Heart left ventricle (tissue), 16 donors: ENCODE measurements around the gene BRS3. TPM values are rescaled to one million over a fixed set of nuclear protein-coding genes. Genes with fewer than 3 reads are reported as not detected.

ENCODE experiments used
- ATAC-seq, 4 donors: fragments of 200-7000 bp; cut with Tn5 transposase; one replicate each; pipeline ENCODE4 v1.9.1; 2020 to 2022; ENCODE audit warnings: moderate library complexity in 4 of 4, mild to moderate bottlenecking in 3 of 4, moderate number of reproducible peaks in 1 of 4
- DNase-seq, 5 donors: peaks; one replicate each; pipeline ENCODE4 v3.0.0-alpha.2; 2020
- H3K27ac ChIP-seq, 12 donors: fragments of 200-600 bp; sonication (generic) in 4 of 12; one replicate each; pipeline versions ENCODE4 v1.5.0 to v1.8.0; 2016 to 2022; ENCODE audit warnings: mild to moderate bottlenecking in 2 of 12
- H3K27me3 ChIP-seq, 9 donors: fragments of 200-600 bp; sonication (generic) in 2 of 9; one replicate each; pipeline versions ENCODE4 v1.5.1 to v1.8.0; 2016 to 2022; ENCODE audit warnings: mild to moderate bottlenecking in 3 of 9
- H3K36me3 ChIP-seq, 9 donors: fragments of 200-600 bp; sonication (generic) in 2 of 9; one replicate each; pipeline versions ENCODE4 v1.5.0 to v1.8.0; 2018 to 2022; ENCODE audit warnings: mild to moderate bottlenecking in 2 of 9
- H3K4me1 ChIP-seq, 12 donors: fragments of 200-600 bp; sonication (generic) in 4 of 12; one replicate each; pipeline versions ENCODE4 v1.5.0 to v1.8.0; 2016 to 2022; ENCODE audit warnings: mild to moderate bottlenecking in 3 of 12
- H3K4me3 ChIP-seq, 12 donors: fragments of 200-600 bp; sonication (generic) in 4 of 12; one replicate each; pipeline versions ENCODE4 v1.5.0 to v1.8.0; 2017 to 2022; ENCODE audit warnings: mild to moderate bottlenecking in 9 of 12, moderate library complexity in 4 of 12
- H3K9me3 ChIP-seq, 12 donors: fragments of 200-600 bp; sonication (generic) in 4 of 12; one replicate each; pipeline versions ENCODE4 v1.5.0 to v1.8.0; 2016 to 2022; ENCODE audit warnings: mild to moderate bottlenecking in 1 of 12
- CTCF ChIP-seq, 12 donors: fragments of 200-600 bp; sonication (generic) in 4 of 12; IDR thresholded peaks; one replicate each; pipeline versions ENCODE4 v1.5.0 to v1.8.0; 2018 to 2022; ENCODE audit warnings: antibody characterized with exemption in 12 of 12, mild to moderate bottlenecking in 5 of 12
- POLR2A ChIP-seq, 2 donors: fragments of 450-650 bp; IDR thresholded peaks; one replicate each; pipeline ENCODE4 v1.6.1; 2017; ENCODE audit warnings: antibody characterized with exemption in 2 of 2, mild to moderate bottlenecking in 2 of 2, moderate library complexity in 2 of 2
- WGBS, 4 donors: extraction: QIAGEN DNeasy Blood & Tissue Kit in 2 of 4; methylation state at CpG; one replicate each; pipeline versions ENCODE4 v1.1.5 to v1.1.7; 2013 to 2018; 5-methylcytosine and 5-hydroxymethylcytosine counted together
- intact Hi-C, 10 donors: fragments of 100-400 bp; cut with DNase I; formaldehyde crosslinking; loops; one replicate each; pipeline versions ENCODE4 v1.11.1 to v1.14.2; 2022
- polyA plus RNA-seq, 2 donors: library from polyadenylated mRNA; stranded (reverse); fragments of 200-250 nt; gene quantifications; one replicate each; pipeline ENCODE4 v1.2.3, GENCODE V29; 2013
- total RNA-seq, 9 donors: library from RNA; depleted of rRNA in 2 of 9; stranded (reverse); fragments of >200 nt in 2 of 9; fragmentation: NEBNext Ultra II Directional in 3 of 9; extraction: Animal tissue kit (Norgen Biotek cat#: 25700) in 3 of 9; gene quantifications; one replicate each; pipeline versions ENCODE4 v1.1.0 to v1.2.4, GENCODE V29; 2016 to 2023
- donor health status: ischemic (EF 13 %, LVEDD 7.1; RV severe dilation, severe dysfunction).
- donor health status: healthy with polysubstance abuse.
- donor health status: DM: no; HTN: yes; CAD: no.
- donor health status: DM: no; HTN: no; CAD: no.
- donor health status: ischemic (EF 25% LVEDD 6.9; RV normal size, moderate dysfunction).
- donor health status: ischemic (EF 25% LVEDD 5.7; RV mildly dilated, moderate dysfunction).
- donor health status: healthy.
- donor health status: DM: yes; HTN: yes; CAD: no.
- donor health status: ischemic (EF 35%, LVEDD 5.7; RV mildly dilated, moderate dysfunction).
- donor health status: nonischemic (EF 11% LVEDD 7.7; RV severe dilation, severe dysfunction).
- donor health status: DM: yes; HTN: yes; CAD: no.
- donor health status: PGD.
- donor health status: ischemic (EF 29% LVEDD 5.4; RV normal size, mild dysfunction).
- donor health status: nonischemic (EF 23%, LVEDD 6.1; RV moderate dilation, normal function).

The BRS3 gene
- total and polyA plus RNA-seq, 11 donors: not detected

- ATAC-seq (no peak), DNase-seq (no peak)
- Histone ChIP-seq H3K9me3 (no peaks in the 10 kb centered on the region), H3K36me3 (no peaks in the 10 kb centered on the region), H3K4me1 (no peaks in the 10 kb centered on the region), H3K4me3 (no peak overlapping the region), H3K27me3 (peaks cover 0 to 3% (median 0%) of the 10 kb centered on the region in 9 donors), H3K27ac (no peak overlapping the region)
- TF ChIP-seq POLR2A (IDR thresholded peaks at IDR 0.05) (no peak), CTCF (IDR thresholded peaks at IDR 0.05) (no peak)
- WGBS, 4 donors: 36 to 63% (median 53%) methylated on average over 1 of the region's 1 CpG
- intact Hi-C loops: no loop called here
These were observed 34.0 kb upstream of the BRS3 start for GRCh38 chrX:136453771-136454170.

DNA sequence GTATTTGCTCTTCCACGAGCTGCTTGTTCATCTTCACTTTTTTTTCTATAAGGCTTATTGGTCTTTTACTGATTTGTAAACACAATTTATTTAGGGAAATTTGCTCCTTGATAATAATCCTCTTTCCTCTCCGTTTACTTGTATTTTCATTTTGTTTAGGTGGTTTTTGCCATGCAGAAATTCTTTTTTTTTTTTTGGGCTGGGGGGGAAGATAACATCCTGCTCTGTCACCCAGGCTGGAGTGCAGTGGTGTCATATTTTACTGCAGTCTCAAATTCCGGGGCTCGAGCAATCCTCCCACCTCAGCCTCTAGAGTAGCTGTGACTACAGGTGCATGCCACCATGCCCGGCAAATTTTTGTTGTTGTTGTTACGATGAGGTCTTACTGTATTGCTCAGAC is 31.6 kb upstream of the BRS3 start:
- Histone ChIP-seq H3K4me3 (no peak overlapping the region), H3K9me3 (no peaks in the 10 kb centered on the region), H3K36me3 (no peaks in the 10 kb centered on the region), H3K27me3 (peaks cover 0 to 3% (median 0%) of the 10 kb centered on the region in 9 donors), H3K27ac (no peak overlapping the region), H3K4me1 (no peaks in the 10 kb centered on the region)
- DNase-seq: no peak
- intact Hi-C loops: no loop called here
- no peak for TF ChIP-seq POLR2A (IDR thresholded peaks at IDR 0.05)
- TF ChIP-seq CTCF (IDR thresholded peaks at IDR 0.05): no peak
- WGBS, 4 donors: 63 to 85% (median 71%) methylated on average over 6 of the region's 6 CpGs
- no peak for ATAC-seq

GRCh38 chrX:136457303-136457917 is 30.3 kb upstream of the BRS3 start:
- Histone ChIP-seq H3K36me3 (no peaks in the 10 kb centered on the region), H3K27me3 (peaks cover 0 to 3% (median 0%) of the 10 kb centered on the region in 9 donors), H3K27ac (no peak overlapping the region), H3K4me1 (no peaks in the 10 kb centered on the region), H3K9me3 (no peaks in the 10 kb centered on the region), H3K4me3 (no peak overlapping the region)
- no peak for ATAC-seq
- 39 to 67% (median 58%) methylated on average over 5 of the region's 5 CpGs for WGBS, 4 donors
- intact Hi-C loops: no loop called here
- DNase-seq: no peak
- TF ChIP-seq POLR2A (IDR thresholded peaks at IDR 0.05) (no peak), CTCF (IDR thresholded peaks at IDR 0.05) (no peak)

DNA sequence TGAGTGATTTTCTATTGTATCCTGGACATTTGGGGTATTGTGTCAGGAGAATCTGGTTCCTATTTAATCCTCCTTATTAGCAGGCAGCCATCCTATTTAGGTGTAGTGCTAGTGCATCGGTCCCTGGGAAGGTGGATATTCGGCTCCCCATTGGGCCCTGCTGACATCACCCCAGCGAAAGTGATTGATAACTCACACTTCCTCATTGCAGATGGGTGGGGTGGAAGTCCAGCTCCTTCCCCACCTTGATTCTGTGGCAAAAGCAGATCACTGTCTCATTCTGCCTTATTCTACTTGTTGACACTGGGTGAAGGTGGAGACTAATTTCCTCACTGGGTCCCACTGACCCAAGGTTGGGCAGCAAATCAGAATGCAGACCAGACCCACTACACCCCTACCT is 23.2 kb upstream of the BRS3 start:
- intact Hi-C loops: no loop called here
- DNase-seq (no peak), ATAC-seq (no peak)
- TF ChIP-seq CTCF (IDR thresholded peaks at IDR 0.05) (no peak), POLR2A (IDR thresholded peaks at IDR 0.05) (no peak)
- Histone ChIP-seq H3K36me3 (no peaks in the 10 kb centered on the region), H3K4me3 (no peak overlapping the region), H3K9me3 (no peaks in the 10 kb centered on the region), H3K27me3 (peaks cover 0 to 7% (median 0%) of the 10 kb centered on the region in 9 donors), H3K27ac (no peak overlapping the region), H3K4me1 (no peaks in the 10 kb centered on the region)
- WGBS, 4 donors: 61 to 80% (median 74%) methylated on average over 3 of the region's 3 CpGs
